Endothelial cell of umbilical vein (primary cell): Measurements from ENCODE around the gene HOXC9. TPM values are rescaled to one million over a fixed set of nuclear protein-coding genes. Genes with fewer than 3 reads are reported as not detected.
A peak's percentile ranks its signal among the peaks of the same experiment; 100 is the strongest.

Experiments
- BruUV-seq: library from RNA; stranded (reverse); fragments of 400-500 nt; replicated peaks from 2 replicates; lab custom pipeline; 2021; lab: Mats Ljungman, UMichigan
- CTCF ChIA-PET: fragments of 300-600, 350-600 bp; sonication (Branson Sonifier 250); formaldehyde crosslinking; loops from one replicate; lab custom pipeline; 2021; ENCODE audit warnings: antibody characterized with exemption, inconsistent platforms; lab: Charles Lee
- POLR2A ChIA-PET: fragments of 300-600, 350-600 bp; sonication (Branson Sonifier 250); formaldehyde crosslinking; loops from one replicate; lab custom pipeline; 2021; ENCODE audit warnings: antibody characterized with exemption, inconsistent platforms; lab: Charles Lee
- DNase-seq: peaks from one replicate; pipeline ENCODE4 v3.0.0-alpha.2; 2011; ENCODE audit warnings: low read depth, low spot score
- FAIRE-seq: peaks from 2 replicates; lab custom pipeline; 2011; peaks lifted over from hg19 to GRCh38; lab: Jason Lieb, UNC
- H2AFZ ChIP-seq: 2 replicates; pipeline ENCODE4 v1.6.0; 2012; ENCODE audit warnings: low read depth, low read length, control low read depth, inconsistent platforms
- H3K27ac ChIP-seq: 2 replicates; pipeline ENCODE4 v1.5.1; 2011; ENCODE audit warnings: low read depth, mild to moderate bottlenecking, control low read depth, low read length, moderate library complexity; ENCODE audit not compliant: insufficient read depth
- H3K27me3 ChIP-seq, 2 experiments: 2 replicates each; pipeline versions ENCODE4 v1.6.0 to v1.6.1; 2011; ENCODE audit warnings: low read length in 2 of 2, mixed read lengths in 1 of 2; ENCODE audit not compliant: control insufficient read depth in 2 of 2, insufficient read depth in 2 of 2
- H3K36me3 ChIP-seq, 2 experiments: 2 replicates in 1 of 2; 3 replicates in 1 of 2; pipeline ENCODE4 v1.5.1; 2011; ENCODE audit warnings: low read length in 2 of 2, mild to moderate bottlenecking in 1 of 2, moderate library complexity in 1 of 2; ENCODE audit not compliant: control insufficient read depth in 2 of 2, insufficient read depth in 2 of 2; ENCODE audit errors: extremely low read depth in 1 of 2
- H3K4me1 ChIP-seq: 3 replicates; pipeline ENCODE4 v1.5.1; 2011; ENCODE audit warnings: mild to moderate bottlenecking, low read length; ENCODE audit not compliant: control insufficient read depth, insufficient read depth; ENCODE audit errors: extremely low read depth
- H3K4me2 ChIP-seq: 2 replicates; pipeline ENCODE4 v1.6.1; 2011; ENCODE audit warnings: low read length, control low read depth, mixed read lengths; ENCODE audit not compliant: insufficient read depth
- H3K4me3 ChIP-seq, 3 experiments: fragments of 200-600 bp in 1 of 3; sonication (generic), shearing (Covaris generic) in 1 of 3; replicated peaks in 1 of 3; 2 replicates each; pipeline ENCODE4 v1.5.1; 2011 to 2016; ENCODE audit warnings: control low read depth in 3 of 3, low read length in 3 of 3, mild to moderate bottlenecking in 2 of 3, inconsistent platforms in 1 of 3, low read depth in 1 of 3, moderate library complexity in 1 of 3; ENCODE audit not compliant: insufficient read depth in 1 of 3
- H3K79me2 ChIP-seq: 2 replicates; pipeline ENCODE4 v1.6.0; 2012; ENCODE audit warnings: low read length, inconsistent platforms; ENCODE audit not compliant: control insufficient read depth, insufficient read depth
- H3K9ac ChIP-seq: replicated peaks from 2 replicates; pipeline ENCODE3; 2011; ENCODE audit warnings: low read length, control low read depth; ENCODE audit not compliant: insufficient read depth; ENCODE audit errors: extremely low read depth
- H3K9me1 ChIP-seq: replicated peaks from 3 replicates; pipeline ENCODE4 v1.6.0; 2011; ENCODE audit warnings: mild to moderate bottlenecking, low read length; ENCODE audit not compliant: control insufficient read depth, insufficient read depth; ENCODE audit errors: extremely low read depth
- H3K9me3 ChIP-seq: replicated peaks from 2 replicates; pipeline ENCODE4 v1.5.1; 2012; ENCODE audit warnings: low read length, inconsistent platforms; ENCODE audit not compliant: control insufficient read depth, insufficient read depth
- H4K20me1 ChIP-seq: replicated peaks from 2 replicates; pipeline ENCODE3; 2011; ENCODE audit warnings: mild to moderate bottlenecking, low read length; ENCODE audit not compliant: control insufficient read depth, insufficient read depth; ENCODE audit errors: extremely low read depth
- EZH2 ChIP-seq: IDR thresholded peaks from 2 replicates; pipeline ENCODE4 v1.6.1; 2012; ENCODE audit warnings: borderline replicate concordance, low read depth, mild to moderate bottlenecking, moderate library complexity, low read length, inconsistent platforms; ENCODE audit not compliant: severe bottlenecking
- FOS ChIP-seq: IDR thresholded peaks from 2 replicates; pipeline ENCODE4 v1.6.1; 2011; ENCODE audit warnings: mild to moderate bottlenecking, low read length, moderate library complexity, borderline replicate concordance; ENCODE audit not compliant: insufficient read depth
- POLR2AphosphoS5 ChIP-seq: IDR thresholded peaks from 2 replicates; pipeline ENCODE4 v1.6.1; 2012; ENCODE audit warnings: low read depth, mild to moderate bottlenecking, control low read depth, low read length, moderate library complexity; ENCODE audit not compliant: insufficient read depth
- dilution Hi-C: fragments of 300-500 bp; cut with MboI; formaldehyde crosslinking; loops from one replicate; pipeline ENCODE4 v1.15.0; 2019; ENCODE audit warnings: low sequenced_read_pairs; ENCODE audit not compliant: extremely low pct_ligation_motif_present
- intact Hi-C: fragments of 100-400 bp; cut with micrococcal nuclease; formaldehyde crosslinking; loops from one replicate; pipeline ENCODE4 v1.10.0; 2022
- polyA plus RNA-seq, 4 experiments: library from polyadenylated mRNA; depleted of rRNA in 3 of 4; stranded (reverse) in 3 of 4; unstranded in 1 of 4; fragments of >200 nt; gene quantifications; 2 replicates each; pipeline versions ENCODE4 v1.2.1 to v1.2.3, GENCODE V29; 2011 to 2012; ENCODE audit warnings: missing spikeins in 1 of 4
- total RNA-seq: library from RNA; stranded (reverse); gene quantifications from 2 replicates; pipeline ENCODE4 v1.2.3, GENCODE V29; 2021

HOXC9 gene
- total and polyA plus RNA-seq, 2 donors (not counting 3 experiments of a cell fraction or from before 2014, with no cell fraction given), result 0.40 to 0.58 TPM

DNA sequence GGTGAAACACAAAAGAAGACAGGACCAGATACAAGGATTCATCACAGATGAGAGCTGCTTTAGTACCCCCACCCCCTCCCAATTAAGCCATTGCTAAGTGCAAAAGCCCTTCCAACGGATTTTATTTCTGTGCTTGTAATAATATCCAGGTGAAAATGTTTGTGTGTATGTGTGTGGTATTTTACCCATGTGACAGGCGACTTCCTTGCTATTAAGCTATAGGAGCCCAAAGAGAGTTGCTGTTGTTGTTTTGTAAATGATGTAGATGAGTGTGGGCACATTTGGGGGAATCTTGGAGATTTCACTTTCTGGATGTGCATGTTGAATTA is 50.5 kb downstream of the HOXC9 start:
- TF ChIP-seq EZH2, result peak; percentile 8
- no peak for TF ChIP-seq FOS
- no peak overlapping the region for H3K9ac ChIP-seq
- H4K20me1 ChIP-seq, result no peaks in the 10 kb centered on the region
- H2AFZ ChIP-seq, result no peak overlapping the region
- H3K27ac ChIP-seq, result no peak overlapping the region
- FAIRE-seq, result no peak
- H3K4me2 ChIP-seq, result no peak overlapping the region
- no peak overlapping the region for H3K4me3 ChIP-seq
- H3K4me1 ChIP-seq, result no peaks in the 10 kb centered on the region
- no peak for DNase-seq
- H3K9me1 ChIP-seq, result no peaks in the 10 kb centered on the region
- no peaks in the 10 kb centered on the region for H3K9me3 ChIP-seq
- peaks cover 83 to 96% of the 10 kb centered on the region in 2 experiments for H3K27me3 ChIP-seq
- dilution Hi-C loops, result no loop called here
- no peaks in the 10 kb centered on the region for H3K36me3 ChIP-seq
- intact Hi-C loops, result no loop called here
- ChIA-PET CTCF (interaction anchor here (0.6 to 2.1 kb wide), 2 partner anchors 18 to 45 kb away, joined by 3 to 9 read pairs; partner anchors contain the start of gene HOXC5), POLR2A (no interaction called here)
- no peaks in the 10 kb centered on the region for H3K79me2 ChIP-seq
- no TSS peak for BruUV-seq

DNA sequence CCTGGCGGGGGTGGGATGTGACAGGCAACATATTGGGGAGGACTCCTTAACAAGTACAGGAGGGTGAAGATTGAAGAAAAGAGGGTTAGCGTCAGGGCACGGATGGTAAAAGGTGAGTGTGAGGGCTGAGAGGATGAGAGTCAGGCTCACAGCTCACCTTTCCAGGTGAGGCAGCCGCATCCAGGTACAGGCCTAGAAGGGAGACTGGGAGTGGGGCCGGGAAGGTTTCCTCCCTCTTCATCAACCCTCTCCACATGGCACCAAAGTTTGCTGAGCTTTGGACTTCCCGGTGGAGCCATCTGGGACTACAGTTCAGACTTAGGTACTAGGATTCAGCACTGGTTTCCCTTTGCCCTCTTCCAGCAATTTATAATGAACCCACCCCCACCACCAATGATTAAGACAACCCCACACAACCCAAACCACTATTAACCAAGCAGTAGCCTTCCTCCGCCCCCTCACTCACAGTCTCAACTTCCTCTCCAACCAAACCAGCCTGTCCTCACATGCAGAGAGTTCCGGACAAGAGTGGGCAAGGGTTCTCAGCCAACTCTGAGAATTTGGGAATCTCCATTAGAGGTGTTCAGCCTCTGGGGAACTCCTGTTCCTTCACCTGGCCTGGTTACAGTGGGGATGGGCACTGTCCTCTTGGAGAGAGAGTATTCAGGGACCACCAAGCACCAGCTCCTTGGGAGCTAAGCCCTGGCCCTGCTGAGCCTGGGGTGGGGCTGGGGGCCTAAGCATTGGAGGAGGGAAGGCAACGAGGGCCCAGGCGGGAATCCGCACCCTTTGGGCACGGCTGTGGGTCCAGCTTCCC is 51.3 kb downstream of the HOXC9 start:
- BruUV-seq, result no TSS peak
- intact Hi-C loops, result no loop called here
- H3K4me3 ChIP-seq, result no peak overlapping the region
- H3K36me3 ChIP-seq, result no peaks in the 10 kb centered on the region
- TF ChIP-seq POLR2AphosphoS5 (no peak), EZH2 (peak; percentile 49)
- FAIRE-seq (no peak), DNase-seq (no peak)
- POLR2A ChIA-PET, result no interaction called here
- H3K4me1 ChIP-seq, result no peaks in the 10 kb centered on the region
- no peak overlapping the region for H3K27ac ChIP-seq
- H3K27me3 ChIP-seq, result peaks cover 83 to 95% of the 10 kb centered on the region in 2 experiments
- dilution Hi-C loops, result no loop called here
- H4K20me1 ChIP-seq, result no peaks in the 10 kb centered on the region
- no peaks in the 10 kb centered on the region for H3K9me3 ChIP-seq
- H3K9me1 ChIP-seq, result no peaks in the 10 kb centered on the region
- CTCF ChIA-PET, result interaction anchor here (0.6 to 2.1 kb wide), 3 partner anchors 19 to 157 kb away, joined by 3 to 9 read pairs (median 3); partner anchors contain the start of gene HOXC5
- H3K4me2 ChIP-seq, result no peak overlapping the region
- H3K9ac ChIP-seq, result no peak overlapping the region
- H2AFZ ChIP-seq, result no peak overlapping the region
- no peaks in the 10 kb centered on the region for H3K79me2 ChIP-seq
